GM19372 (cell line): ENCODE measurements around the gene GID8.

ENCODE experiments used
- ATAC-seq: cut with Tn5 transposase; IDR thresholded peaks from one replicate; pipeline ENCODE4 v1.9.1; 2021; ENCODE audit warnings: mild to moderate bottlenecking, low read depth, moderate library complexity; ENCODE audit not compliant: unreplicated experiment

Gene GID8

DNA sequence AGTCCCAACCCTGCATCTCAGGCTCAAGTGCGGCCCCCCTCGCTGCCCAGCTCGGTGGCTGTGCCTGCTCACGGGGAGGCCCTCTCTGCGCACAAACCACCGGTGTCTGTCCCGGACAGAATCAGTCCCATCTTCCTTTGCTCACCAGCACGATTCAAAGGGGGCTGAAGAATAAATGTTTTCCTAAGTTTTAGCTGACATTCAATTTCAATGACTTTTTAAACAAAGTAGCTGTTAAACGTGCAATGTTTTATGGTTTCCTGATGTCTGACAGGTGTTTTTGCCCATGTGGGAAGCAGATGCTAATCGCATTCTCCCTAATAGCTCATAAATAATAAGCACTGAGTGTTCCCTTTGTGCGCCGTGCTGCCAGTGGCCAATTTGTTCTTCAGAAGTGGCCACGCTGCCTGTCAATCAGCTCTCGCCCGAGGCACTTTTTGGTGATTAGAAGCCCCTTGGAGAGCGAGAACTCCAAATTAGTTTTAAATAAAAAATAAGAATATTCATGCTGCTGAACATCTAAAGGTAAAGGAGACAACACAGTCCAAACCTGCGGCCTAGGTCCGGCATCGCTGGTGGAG lies 42.5 kb downstream of the GID8 start:
- no peak for ATAC-seq

DNA sequence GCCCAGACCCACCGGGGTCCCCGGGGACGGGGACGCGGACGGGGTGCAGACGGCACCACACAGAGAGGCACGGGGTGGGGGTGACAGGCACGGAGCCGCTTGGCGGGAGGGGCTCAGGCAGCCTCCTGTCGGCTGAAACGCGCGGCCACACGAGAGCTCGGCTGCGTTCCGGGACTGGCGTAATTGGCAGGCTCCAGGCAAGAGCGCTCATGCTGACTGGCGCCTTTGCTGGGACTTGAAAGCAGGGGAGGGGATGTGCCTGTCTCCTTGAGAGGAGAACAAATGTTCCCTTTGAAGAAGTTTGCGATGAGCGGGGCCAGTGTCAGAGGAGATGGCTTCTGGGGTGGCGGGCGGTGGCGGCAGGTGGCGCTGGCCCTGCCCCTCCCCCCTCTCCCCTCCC lies 43.0 kb downstream of the GID8 start:
- ATAC-seq, result no peak

DNA sequence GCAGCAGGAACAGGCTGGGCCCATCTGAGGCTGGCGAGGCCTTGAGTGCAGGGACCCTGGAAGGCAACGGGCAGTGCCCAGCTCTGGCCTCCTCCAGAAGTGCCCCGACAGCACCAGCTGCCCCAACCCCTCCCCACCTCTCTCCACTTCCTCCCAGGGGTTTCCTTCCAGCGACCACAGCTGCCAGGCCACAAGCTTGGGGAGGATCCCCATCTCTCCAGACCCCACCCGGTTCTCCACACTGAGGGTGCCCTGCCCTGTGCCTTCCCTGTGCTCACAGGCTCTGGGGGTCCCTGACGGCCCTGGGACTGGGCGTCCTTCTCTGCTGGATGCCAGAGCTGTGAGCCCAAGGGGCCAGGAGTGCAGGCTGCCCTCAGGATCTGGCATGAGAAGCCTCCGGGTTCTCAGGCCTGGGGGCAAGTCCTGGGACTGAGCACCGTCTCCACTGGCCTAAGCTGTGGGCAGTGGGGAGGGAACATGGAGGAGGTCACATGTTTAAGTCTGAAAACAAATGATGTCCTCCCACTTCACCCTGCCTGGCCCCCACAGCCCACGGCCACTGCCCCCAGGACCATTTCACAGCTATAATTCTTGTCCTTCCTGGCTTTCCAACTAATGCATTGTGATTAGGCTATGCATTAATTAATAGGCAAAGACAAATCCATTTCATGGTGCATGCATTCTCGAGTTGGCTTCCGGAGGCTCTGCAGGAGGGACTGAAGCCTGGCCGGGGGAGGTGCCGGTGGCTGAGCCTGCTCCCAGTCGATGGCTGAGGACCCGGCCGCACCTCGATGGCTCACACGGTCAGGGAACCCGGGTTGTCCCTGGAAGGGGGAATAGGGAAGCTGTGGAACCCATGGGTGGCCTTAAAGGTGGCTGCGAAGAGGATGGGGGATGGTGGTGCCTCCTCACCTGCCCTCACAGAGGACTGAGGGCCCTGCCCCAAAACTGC lies 44.5 kb downstream of the GID8 start:
- ATAC-seq, result no peak

DNA sequence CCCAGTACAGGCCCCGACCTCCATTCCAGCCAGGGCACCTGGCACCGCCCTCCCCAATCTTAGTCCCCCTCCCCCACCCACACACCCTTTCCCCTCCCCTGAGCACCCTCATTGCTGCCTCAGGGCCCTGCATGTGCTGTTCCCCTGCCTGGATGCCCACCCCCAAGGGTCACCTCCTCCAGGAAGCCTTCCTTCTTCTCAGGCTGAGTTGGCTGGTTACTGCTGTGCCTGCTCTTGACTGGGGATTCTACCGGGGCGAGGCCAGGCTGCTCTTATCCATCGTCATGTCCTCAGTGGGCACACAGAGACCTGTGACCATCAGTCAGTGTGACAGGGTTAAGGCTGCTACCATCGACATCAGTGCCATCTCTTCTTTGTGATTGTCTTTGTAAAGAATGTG lies 45.3 kb downstream of the GID8 start:
- no peak for ATAC-seq

DNA sequence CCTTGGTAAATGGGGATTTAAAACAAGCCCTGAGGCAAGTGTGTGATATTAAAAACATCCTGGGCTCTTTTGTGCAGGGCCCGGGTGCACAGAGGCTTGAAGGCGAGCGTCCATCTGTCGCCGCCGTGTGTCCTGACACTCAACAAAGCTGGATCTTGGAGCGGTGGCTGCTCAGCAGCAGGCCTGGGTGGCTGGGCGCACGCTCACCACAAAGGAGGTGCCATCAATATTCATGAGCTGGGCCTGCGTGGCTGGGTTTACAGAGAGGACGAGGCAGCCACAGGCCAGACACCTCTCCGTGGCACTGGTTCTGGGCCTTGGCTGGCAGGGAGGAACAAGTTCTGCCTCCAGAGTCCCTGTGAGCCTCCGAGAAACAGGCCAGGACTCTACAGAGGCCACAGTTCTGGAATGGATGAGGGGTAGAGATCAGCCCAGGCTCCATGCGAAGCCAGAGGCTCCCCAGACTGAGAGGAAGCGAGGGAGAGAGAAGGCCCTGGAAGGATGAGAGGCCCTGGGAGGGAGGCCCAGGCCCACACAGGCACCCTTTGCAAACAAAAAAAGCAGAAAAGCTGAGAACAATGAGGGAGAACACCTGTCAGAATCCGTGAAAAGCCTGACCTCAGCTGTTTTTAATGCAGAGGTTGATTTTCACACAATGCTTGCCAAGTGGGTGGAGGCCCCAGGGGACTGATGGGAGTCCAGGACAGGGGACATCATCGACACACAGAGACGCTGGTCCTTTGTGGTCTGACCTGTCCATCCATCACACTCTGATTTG lies 46.9 kb downstream of the GID8 start:
- ATAC-seq, result no peak

DNA sequence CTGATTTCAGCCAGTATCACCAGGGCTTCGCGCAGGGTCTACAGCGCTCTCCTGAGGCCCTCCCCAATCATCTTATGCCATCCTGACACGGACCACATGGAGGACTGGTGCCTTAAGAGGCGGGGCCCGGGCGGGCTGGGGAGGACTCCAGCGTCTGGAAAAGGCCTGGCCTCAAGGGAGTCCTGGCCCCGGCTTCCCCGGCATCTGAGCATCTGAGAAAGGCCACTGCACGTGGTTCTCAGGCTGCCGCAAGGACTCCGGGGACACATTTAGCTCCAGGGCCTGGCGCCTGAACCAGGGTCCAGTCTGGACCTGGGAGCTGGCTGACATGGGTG lies 47.5 kb downstream of the GID8 start:
- ATAC-seq, result no peak

DNA sequence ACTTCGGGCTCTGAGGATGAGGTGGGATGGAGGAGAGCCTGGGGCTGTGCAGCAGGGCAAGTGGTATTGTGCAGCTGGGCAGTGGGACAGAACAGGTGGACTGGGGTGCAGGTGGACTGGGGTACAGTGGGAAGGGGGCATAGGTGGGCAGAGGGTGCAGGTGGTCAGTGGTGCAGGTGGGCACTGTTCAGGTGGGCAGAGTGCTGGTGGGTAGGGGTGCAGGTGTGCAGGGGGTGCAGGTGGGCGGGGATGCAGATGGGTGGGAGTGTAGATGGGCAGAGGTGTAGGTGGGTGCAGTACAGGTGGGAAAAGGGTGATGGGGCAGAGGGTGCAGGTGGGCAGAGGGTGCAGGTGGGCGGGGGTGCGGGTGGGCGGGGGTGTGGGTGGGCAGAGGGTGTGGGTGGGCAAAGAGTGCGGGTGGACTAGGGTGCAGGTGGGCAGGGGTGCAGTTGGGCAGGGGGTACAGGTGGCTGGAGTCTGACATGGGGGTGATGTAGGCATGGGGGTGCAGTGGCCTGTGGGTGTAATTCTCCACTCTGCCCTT lies 48.4 kb downstream of the GID8 start:
- no peak for ATAC-seq

DNA sequence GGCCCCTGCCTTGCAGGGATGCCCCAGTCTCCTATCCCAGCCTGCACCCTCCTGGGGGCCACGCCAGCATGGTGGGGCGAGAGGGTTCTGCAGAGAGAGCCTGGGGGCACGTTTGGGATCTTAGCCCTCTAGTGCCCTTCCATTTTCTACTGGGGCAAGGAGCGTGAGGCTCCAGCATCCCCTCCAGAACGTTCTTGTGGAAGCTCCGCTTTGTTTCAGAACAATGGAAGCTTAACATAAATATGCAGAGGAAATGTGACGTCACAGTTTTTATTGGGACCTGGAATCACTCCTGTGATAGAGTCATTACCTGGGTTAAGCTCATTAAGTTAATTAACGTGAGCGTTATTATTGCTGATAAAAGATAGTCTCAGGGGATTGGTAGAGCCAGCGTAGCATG lies 49.2 kb downstream of the GID8 start:
- no peak for ATAC-seq

DNA sequence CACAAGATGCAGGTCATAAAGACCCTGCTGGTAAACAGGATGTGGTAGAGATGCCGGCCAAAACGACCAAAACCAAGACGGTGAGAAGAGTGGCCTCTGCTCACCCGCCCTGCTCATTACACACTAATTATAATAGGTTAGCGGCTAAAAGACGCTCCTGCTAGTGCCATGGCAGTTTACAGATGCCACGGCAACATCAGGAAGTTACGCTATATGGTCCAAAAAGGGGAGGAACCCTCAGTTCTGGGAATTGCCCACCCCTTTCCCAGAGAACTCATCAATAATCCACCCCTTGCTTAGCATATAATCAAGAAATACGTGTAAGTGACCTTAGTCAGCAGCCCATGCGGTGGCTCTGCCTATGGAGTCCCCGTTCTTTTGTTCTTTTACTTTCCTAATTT lies 51.3 kb downstream of the GID8 start:
- no peak for ATAC-seq

DNA sequence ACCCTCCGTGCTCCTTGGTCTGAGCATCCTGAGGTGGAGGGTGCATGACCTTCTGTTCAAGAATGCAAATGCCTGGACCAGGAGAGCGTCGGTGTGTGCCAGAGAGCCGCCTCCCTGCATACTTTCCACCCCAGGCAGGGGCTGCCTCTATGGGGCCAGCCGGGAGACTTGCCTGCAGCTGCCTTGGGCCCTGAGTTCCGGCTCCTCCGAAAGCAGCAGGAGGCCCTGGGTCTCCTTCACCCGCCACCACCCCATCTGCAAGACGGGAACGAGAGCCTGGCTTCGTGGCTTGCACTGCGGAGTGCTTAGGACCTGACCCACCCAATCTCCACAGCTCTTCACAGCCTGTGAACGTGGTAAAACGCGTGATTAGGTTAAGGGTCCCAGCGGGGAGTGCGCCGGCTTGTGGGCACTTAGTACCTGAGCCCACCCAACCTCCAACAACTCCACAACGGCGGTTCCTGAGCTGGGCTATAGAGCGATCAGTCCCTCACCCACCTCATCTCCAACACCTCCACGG lies 52.4 kb downstream of the GID8 start:
- no peak for ATAC-seq

DNA sequence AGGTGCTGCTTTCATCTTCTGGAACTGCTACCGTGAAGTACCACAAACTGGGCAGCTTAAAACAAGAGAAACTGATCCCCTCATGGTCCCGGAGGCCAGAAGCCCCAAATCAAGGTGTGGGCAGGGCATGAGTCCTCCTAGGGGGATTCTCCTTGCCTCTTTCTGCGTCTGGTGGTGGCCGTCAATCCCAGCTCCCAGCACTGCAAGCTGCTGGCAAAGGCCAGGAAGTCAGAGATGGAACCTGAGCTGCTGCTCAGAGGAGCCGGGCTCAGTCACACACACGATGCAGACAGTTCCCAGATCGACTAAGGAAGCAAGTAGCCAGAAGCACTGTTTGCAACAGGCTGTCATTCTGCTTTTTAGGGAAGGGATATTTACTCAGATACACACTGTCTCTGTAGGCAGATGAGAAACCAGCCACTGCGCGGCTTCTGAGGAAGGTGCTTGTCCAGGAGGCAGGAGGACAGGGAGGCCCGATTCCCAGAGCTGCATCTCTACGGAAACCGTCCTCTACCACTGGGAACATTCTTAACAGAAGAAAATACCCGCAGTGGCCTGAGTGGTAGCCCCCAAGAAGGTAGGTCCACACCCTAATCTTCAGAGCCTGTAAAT lies 53.4 kb downstream of the GID8 start:
- ATAC-seq, result no peak

DNA sequence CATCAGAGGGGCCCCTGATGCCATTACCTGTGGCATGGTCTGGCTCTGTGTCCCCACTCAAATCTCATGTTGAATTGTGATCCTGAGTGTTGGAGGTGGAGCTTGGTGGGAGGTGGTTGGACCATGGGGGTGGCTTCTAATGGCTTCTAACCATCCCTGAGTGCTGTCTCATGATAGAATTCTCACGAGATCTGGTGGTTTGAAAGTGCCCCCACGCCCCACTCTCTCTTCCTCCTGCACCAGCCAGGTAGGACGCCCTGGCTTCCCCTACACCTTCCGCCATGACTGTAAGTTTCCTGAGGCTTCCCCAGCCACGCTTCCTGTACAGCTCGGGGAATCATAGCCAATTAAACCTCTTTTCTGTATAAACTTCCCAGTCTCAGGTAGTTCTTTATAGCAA lies 53.9 kb downstream of the GID8 start:
- no peak for ATAC-seq

DNA sequence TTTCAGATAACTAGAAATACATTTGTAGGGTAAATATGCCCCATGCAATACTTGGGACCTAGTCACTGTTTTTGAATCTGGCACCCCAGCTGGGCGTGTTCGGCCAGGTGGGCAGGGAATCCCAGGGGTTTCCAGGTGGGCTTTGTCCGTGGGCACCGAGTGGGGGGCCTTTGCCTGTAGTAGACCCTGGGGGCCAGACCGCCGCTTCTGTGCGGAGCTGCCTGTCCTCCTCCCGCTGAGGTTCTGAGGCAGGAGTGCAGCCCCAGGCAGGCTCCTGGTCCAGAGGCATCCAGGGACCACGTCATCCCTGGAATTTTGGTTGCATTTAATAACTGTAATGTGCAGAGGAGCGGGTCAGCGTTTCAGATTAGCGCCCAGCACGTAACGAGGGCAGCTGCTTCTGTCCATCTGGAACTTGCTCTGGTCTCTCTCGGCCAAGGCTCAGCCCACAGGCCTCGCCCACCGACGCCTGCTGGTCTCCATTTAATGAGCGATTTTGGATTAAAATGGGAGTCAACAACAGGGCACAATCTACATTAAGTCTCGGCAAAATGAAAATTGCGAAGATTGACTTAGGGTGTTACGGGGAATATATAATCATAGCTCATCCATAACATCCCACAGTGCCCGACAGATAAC lies 56.0 kb downstream of the GID8 start:
- no peak for ATAC-seq

DNA sequence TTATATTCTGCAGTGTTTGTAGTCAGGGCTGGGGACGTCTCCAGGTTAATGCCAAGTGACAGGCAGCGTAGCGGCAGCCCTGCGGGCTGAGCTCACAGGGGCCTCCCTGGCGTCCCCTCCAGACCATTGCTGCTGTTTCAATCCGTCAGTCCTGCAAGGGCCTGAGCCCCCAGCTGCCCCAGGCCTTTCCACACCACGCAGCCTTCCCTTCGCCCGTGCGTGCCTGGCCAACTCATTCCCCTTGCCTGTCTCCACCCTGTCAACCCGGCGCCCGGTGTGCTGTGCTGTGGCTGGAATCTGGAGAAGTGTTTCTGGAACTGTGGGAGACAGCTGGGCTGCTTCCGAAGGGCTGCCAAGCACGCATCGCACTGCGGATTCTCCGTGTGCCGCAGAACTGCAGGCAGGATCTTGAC lies 56.9 kb downstream of the GID8 start:
- no peak for ATAC-seq

DNA sequence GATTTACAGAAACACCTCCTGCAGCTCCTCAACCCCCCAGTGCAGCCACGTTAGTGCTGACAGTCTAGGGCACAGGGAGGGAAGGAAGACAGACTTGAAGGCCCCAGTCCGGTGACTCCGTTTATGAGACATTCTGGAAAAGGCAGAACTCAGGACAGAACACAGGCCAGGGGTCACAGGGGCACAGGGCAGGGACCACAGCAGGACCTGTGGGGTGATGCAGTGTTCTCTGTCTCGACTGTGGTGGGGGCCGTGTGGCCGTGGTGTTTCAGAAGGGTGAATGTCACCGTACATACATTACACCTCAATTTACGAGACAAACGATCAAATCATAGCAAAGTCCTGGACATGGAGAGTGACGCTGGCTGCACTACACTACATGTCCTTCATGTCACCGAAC lies 57.5 kb downstream of the GID8 start:
- ATAC-seq, result no peak

DNA sequence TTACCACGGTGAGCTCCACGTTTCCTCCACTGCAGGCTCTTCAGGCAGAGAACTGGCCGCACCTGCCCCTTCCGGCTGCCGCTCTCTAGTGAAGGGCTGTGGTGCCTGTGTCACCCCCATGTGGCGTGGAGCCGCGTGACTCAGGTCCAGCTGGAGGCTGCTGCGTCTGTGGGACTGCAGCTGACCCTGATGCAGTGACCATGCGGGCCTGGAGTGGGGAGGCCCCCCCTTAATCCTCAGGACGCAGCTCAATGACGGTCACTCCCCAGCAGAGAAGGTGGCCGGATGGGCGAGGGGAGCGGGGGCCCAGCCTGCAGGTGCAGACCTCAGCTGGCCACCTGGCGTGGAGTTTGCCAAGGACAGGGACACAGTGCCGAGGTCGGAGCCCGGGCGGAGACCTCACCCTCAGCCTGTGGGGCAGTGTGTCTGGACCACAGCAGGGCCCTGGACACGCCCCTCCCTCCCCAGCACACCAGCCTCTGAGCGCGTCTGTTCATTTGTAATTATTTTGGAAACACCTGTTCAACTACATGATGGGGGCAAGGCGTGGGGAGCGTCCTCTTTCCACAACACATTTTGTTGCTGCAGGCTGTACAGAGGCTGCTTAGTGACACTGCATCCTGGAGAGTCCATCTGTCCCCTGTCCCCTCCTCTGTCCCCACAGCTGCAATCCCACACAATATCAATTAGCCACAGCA lies 58.1 kb downstream of the GID8 start:
- no peak for ATAC-seq

DNA sequence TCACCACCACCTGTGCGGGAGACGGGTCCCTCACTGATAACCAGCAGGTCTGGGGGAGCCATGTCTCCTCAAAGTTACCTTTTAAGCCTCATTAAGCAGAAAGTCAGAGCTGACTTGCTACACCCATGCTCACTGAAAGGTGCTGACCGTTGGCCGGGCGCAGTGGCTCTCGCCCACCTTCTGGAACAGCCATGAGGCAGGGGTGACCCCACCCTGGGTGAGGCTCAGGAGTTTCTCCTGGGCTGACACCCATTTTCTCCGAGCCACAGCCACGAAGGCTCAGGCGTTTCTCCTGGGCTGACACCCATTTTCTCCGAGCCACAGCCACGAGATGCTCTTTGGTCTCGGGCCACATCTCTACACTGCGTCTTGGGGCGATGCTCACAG lies 58.6 kb downstream of the GID8 start:
- ATAC-seq, result no peak

DNA sequence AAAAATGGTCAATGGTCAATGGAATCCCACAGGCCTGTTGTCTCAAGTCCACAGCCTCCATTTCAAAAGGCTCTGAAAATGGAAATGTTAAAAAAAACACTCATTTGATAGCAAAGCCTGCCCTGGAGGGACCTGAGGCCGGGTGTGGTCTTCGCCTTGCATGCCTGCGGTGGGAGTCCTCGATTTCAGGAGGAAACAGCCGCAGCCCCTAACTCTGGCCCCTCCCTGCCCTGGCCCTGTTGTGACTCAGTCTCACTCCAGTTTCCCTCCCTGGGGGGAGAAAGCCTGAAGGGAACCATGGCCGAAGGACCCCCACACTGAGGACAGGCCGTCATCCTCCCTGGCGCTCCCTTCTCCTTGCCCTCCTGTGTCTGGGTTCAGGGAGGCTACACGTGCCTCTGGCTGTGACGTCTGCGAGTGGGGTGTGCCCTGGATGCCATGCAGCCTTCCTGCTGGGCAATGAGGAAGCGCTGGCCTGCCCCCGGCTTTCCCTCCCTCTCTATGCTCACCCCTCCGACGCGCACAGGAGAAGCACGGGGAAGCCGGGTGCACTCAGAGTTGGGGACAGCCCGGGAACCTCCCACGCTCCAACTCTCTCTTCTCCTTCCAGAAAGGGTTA lies 59.6 kb downstream of the GID8 start:
- ATAC-seq, result no peak
